ES-I3 (cell line): ENCODE results near the gene ZNF670.

Experiments used
- H3K36me3 ChIP-seq: 2 replicates; pipeline ENCODE4 v1.6.1; 2013; ENCODE audit warnings: mild to moderate bottlenecking, low read length, control low read depth, moderate library complexity; ENCODE audit not compliant: insufficient read depth
- H3K4me1 ChIP-seq: 2 replicates; pipeline ENCODE4 v1.6.1; 2013; ENCODE audit warnings: mild to moderate bottlenecking, control low read depth, low read length; ENCODE audit not compliant: insufficient read depth
- H3K9ac ChIP-seq: 2 replicates; pipeline ENCODE4 v1.6.1; 2013; ENCODE audit warnings: low read depth, mild to moderate bottlenecking, low read length, moderate library complexity
- H3K9me3 ChIP-seq: 2 replicates; pipeline ENCODE4 v1.6.1; 2013; ENCODE audit warnings: mild to moderate bottlenecking, low read length, moderate library complexity; ENCODE audit not compliant: control insufficient read depth, insufficient read depth

ZNF670 gene

GRCh38 chr1:247112479-247112781 lies 33.8 kb upstream of the ZNF670 start:
- peak overlapping the region; percentile 77; the same call in 1 of the 2 replicates for H3K9ac ChIP-seq
- H3K4me1 ChIP-seq = peaks cover 8% of the 10 kb centered on the region; the same call in 1 of the 2 replicates

GRCh38 chr1:247111700-247112478 lies 33.3 kb upstream of the ZNF670 start:
- Histone ChIP-seq H3K9ac (peak overlapping the region; percentile 77), H3K9me3 (no peaks in the 10 kb centered on the region), H3K36me3 (no peaks in the 10 kb centered on the region), H3K4me1 (peaks cover 8% of the 10 kb centered on the region; the same call in 1 of the 2 replicates)

More at GRCh38 chr1:247112479-247112781, 33.8 kb upstream of the ZNF670 start:
- Histone ChIP-seq H3K36me3 (no peaks in the 10 kb centered on the region), H3K9me3 (no peaks in the 10 kb centered on the region)

GRCh38 chr1:247111259-247111699 lies 32.7 kb upstream of the ZNF670 start:
- peak overlapping the region; percentile 77 for H3K9ac ChIP-seq
- no peaks in the 10 kb centered on the region for H3K36me3 ChIP-seq
- H3K4me1 ChIP-seq = peaks cover 8% of the 10 kb centered on the region; the same call in 1 of the 2 replicates
- no peaks in the 10 kb centered on the region for H3K9me3 ChIP-seq

GRCh38 chr1:247110627-247111258 lies 32.1 kb upstream of the ZNF670 start:
- no peaks in the 10 kb centered on the region for H3K9me3 ChIP-seq
- H3K36me3 ChIP-seq = no peaks in the 10 kb centered on the region
- peak overlapping the region; percentile 77 for H3K9ac ChIP-seq
- peaks cover 8% of the 10 kb centered on the region; the same call in 1 of the 2 replicates for H3K4me1 ChIP-seq

- Histone ChIP-seq H3K9me3 (no peaks in the 10 kb centered on the region), H3K36me3 (no peaks in the 10 kb centered on the region), H3K4me1 (peaks cover 10% of the 10 kb centered on the region), H3K9ac (no peak overlapping the region)
These were observed 29.1 kb upstream of the ZNF670 start for GRCh38 chr1:247107694-247108093.

GRCh38 chr1:247105966-247106365 lies 27.4 kb upstream of the ZNF670 start:
- Histone ChIP-seq H3K4me1 (peaks cover 8% of the 10 kb centered on the region; the same call in 1 of the 2 replicates), H3K9ac (no peak overlapping the region), H3K9me3 (peaks cover 14% of the 10 kb centered on the region), H3K36me3 (peaks cover 13% of the 10 kb centered on the region)

- H3K9ac ChIP-seq = peak overlapping the region; percentile 99
- peaks cover 23% of the 10 kb centered on the region for H3K36me3 ChIP-seq
- peaks cover 15% of the 10 kb centered on the region for H3K9me3 ChIP-seq
- H3K4me1 ChIP-seq = peaks cover 8% of the 10 kb centered on the region; the same call in 1 of the 2 replicates
These were observed 26.4 kb upstream of the ZNF670 start for GRCh38 chr1:247104965-247105364.

- H3K36me3 ChIP-seq = peaks cover 25% of the 10 kb centered on the region
- peaks cover 8% of the 10 kb centered on the region; the same call in 1 of the 2 replicates for H3K4me1 ChIP-seq
- H3K9me3 ChIP-seq = peaks cover 15% of the 10 kb centered on the region
- H3K9ac ChIP-seq = peak within 1 kb of the TSS; percentile 99
These were observed 25.4 kb upstream of the ZNF670 start, which contains the start of gene ZNF669 for GRCh38 chr1:247103859-247104591. Gene ZNF669, minus strand, starts transcription at chr1:247104356. Its CDS starts 157 bp downstream, at chr1:247104199.

- Histone ChIP-seq H3K4me1 (peaks cover 8% of the 10 kb centered on the region; the same call in 1 of the 2 replicates), H3K9me3 (peaks cover 15% of the 10 kb centered on the region), H3K9ac (no peak overlapping the region), H3K36me3 (peaks cover 30% of the 10 kb centered on the region)
These were observed 23.8 kb upstream of the ZNF670 start for GRCh38 chr1:247102381-247102780.

- H3K4me1 ChIP-seq = peaks cover 8% of the 10 kb centered on the region; the same call in 1 of the 2 replicates
- no peak overlapping the region for H3K9ac ChIP-seq
- H3K9me3 ChIP-seq = peaks cover 15% of the 10 kb centered on the region
- peaks cover 30% of the 10 kb centered on the region for H3K36me3 ChIP-seq
These were observed 22.2 kb upstream of the ZNF670 start for GRCh38 chr1:247100676-247101279.

- Histone ChIP-seq H3K9me3 (peaks cover 8% of the 10 kb centered on the region), H3K36me3 (peaks cover 27% of the 10 kb centered on the region), H3K9ac (no peak overlapping the region), H3K4me1 (no peaks in the 10 kb centered on the region)
These were observed 18.3 kb upstream of the ZNF670 start for GRCh38 chr1:247096958-247097357.

GRCh38 chr1:247096544-247096943 lies 17.9 kb upstream of the ZNF670 start:
- no peaks in the 10 kb centered on the region for H3K4me1 ChIP-seq
- H3K9ac ChIP-seq = no peak overlapping the region
- peaks cover 4% of the 10 kb centered on the region; the same call in 1 of the 2 replicates for H3K9me3 ChIP-seq
- peaks cover 23% of the 10 kb centered on the region for H3K36me3 ChIP-seq

GRCh38 chr1:247096112-247096511 lies 17.5 kb upstream of the ZNF670 start:
- Histone ChIP-seq H3K4me1 (no peaks in the 10 kb centered on the region), H3K9ac (no peak overlapping the region), H3K36me3 (peaks cover 19% of the 10 kb centered on the region), H3K9me3 (peaks cover 2% of the 10 kb centered on the region; the same call in 1 of the 2 replicates)

- H3K4me1 ChIP-seq = no peaks in the 10 kb centered on the region
- no peaks in the 10 kb centered on the region for H3K9me3 ChIP-seq
- H3K36me3 ChIP-seq = no peaks in the 10 kb centered on the region
- H3K9ac ChIP-seq = no peak overlapping the region
These were observed 11.8 kb upstream of the ZNF670 start for GRCh38 chr1:247090455-247090854.
